OCI-M2 (cell line): ENCODE data around the gene MYORG.
"Not testable (repeated sequence)": the region's sequence is repeated elsewhere in the genome, so short reads cannot be mapped to it uniquely, and the experiment has no call there.

ENCODE experiments used
- DNase-seq: peaks from one replicate; lab custom pipeline; 2025; ENCODE audit not compliant: unreplicated experiment; lab: John Stamatoyannopoulos, UW

Gene MYORG

GRCh38 chr9:34370335-34370969, 6.2 kb downstream of the MYORG start:
- no peak for DNase-seq

- no peak for DNase-seq
These were observed 7.1 kb downstream of the MYORG start for GRCh38 chr9:34369636-34370035.

- DNase-seq, result not testable (repeated sequence)
These were observed 7.9 kb downstream of the MYORG start for GRCh38 chr9:34368796-34369195.

GRCh38 chr9:34367751-34368410, 8.8 kb downstream of the MYORG start:
- DNase-seq, result not testable (repeated sequence)

- no peak for DNase-seq
These were observed 10.3 kb downstream of the MYORG start for GRCh38 chr9:34366365-34366764.

GRCh38 chr9:34365282-34365681, 11.4 kb downstream of the MYORG start:
- no peak for DNase-seq

- no peak for DNase-seq
These were observed 12.9 kb downstream of the MYORG start for GRCh38 chr9:34363619-34364351.

GRCh38 chr9:34362614-34363214, 14.0 kb downstream of the MYORG start:
- DNase-seq, result no peak

GRCh38 chr9:34352957-34353356, 23.7 kb downstream of the MYORG start:
- not testable (repeated sequence) for DNase-seq

GRCh38 chr9:34352122-34352652, 24.5 kb downstream of the MYORG start:
- not testable (repeated sequence) for DNase-seq

- no peak for DNase-seq
These were observed 27.4 kb downstream of the MYORG start for GRCh38 chr9:34349324-34349723.

- no peak for DNase-seq
These were observed 28.9 kb downstream of the MYORG start for GRCh38 chr9:34347800-34348158.

- no peak for DNase-seq
These were observed 29.6 kb downstream of the MYORG start for GRCh38 chr9:34346873-34347799.

GRCh38 chr9:34343605-34344004, 33.1 kb downstream of the MYORG start:
- no peak for DNase-seq

- no peak for DNase-seq
These were observed 33.6 kb downstream of the MYORG start for GRCh38 chr9:34343090-34343489.

GRCh38 chr9:34341659-34342295, 34.9 kb downstream of the MYORG start:
- DNase-seq, result no peak

GRCh38 chr9:34338665-34339385, 37.9 kb downstream of the MYORG start:
- DNase-seq, result no peak

- DNase-seq, result not testable (repeated sequence)
These were observed 38.6 kb downstream of the MYORG start for GRCh38 chr9:34338079-34338478.

- DNase-seq, result no peak
These were observed 39.3 kb downstream of the MYORG start for GRCh38 chr9:34337403-34337802.
